ENCODE results near the gene EDDM13. TPM values are rescaled to one million over a fixed set of nuclear protein-coding genes. Genes with fewer than 3 reads are reported as not detected.

Gene EDDM13, protein sequence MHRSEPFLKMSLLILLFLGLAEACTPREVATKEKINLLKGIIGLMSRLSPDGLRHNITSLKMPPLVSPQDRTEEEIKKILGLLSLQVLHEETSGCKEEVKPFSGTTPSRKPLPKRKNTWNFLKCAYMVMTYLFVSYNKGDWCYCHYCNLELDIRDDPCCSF
- total RNA-seq (2014; rRNA removed) = not detected in 2 replicates
- Bru-seq, nascent RNA = not detected
- not detected for BruChase-seq, experiment 1, labeled RNA remaining after a 6-hour chase
- percentile 2 among the genes with signal in this experiment for BruChase-seq, experiment 2, labeled RNA remaining after a 2-hour chase
- long read RNA-seq = 0 reads

DNA sequence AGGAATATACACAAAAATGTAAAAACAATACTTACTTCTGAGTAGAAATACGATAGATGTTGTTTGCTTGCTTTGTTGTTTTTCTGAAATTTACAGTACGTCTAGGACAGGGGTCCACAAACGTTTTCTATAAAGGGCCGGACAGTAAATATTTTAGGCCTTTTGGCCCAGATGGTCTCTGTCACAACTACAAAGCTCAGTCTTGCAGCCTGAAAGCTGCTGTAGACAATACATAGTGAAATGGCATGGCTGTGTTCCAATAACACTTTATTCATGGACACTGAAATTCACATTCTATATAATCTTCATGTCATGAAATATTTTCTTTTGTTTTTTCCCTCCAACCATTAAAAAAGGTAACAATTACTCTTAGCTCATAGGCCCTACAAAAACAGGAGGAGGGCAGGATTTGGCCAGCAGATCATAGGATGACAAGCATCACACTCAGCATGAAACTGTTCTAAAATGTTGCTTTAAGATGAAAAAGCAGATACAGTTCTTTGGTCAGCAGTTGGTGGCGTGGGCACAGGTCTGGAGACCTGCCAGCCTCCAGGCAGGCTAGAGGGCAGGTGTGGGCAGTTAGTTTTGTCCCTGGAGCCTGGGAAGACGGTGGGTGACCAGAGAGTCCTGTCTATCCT is at the start of gene EDDM13:
TSS of gene EDDM13 (plus strand) at position 588 of the 638 bp plus-strand sequence. CDS start 87 bp downstream, outside the sequence.
- DNase-seq = no peak
- Histone ChIP-seq H3F3A (ENCODE audit: low read length, unreplicated experiment) (no peaks in the 10 kb centered on the region), H3K4me2 (ENCODE audit: low read length) (no peak within 1 kb of the TSS), H3K79me2 (ENCODE audit: low read length) (no peaks in the 10 kb centered on the region), H3K4me1 (ENCODE audit: insufficient read depth, low read length) (no peaks in the 10 kb centered on the region), H2AFZ (ENCODE audit: low read length) (no peak within 1 kb of the TSS), H3K9me3 (ENCODE audit: low read length) (no peaks in the 10 kb centered on the region), H3K27ac (ENCODE audit: low read length) (no peak within 1 kb of the TSS), H3K36me3 (ENCODE audit: low read depth, low read length) (no peaks in the 10 kb centered on the region), H3K9me2 (replicated peaks; ENCODE audit: low read length) (no peaks in the 10 kb centered on the region), H3K4me3 (ENCODE audit: low read length) (no peak within 1 kb of the TSS), H3K27me3 (ENCODE audit: low read length) (no peaks in the 10 kb centered on the region), H4K20me1 (ENCODE audit: low read length) (no peaks in the 10 kb centered on the region), H3K9ac (ENCODE audit: low read length) (no peak within 1 kb of the TSS)
- no TSS peak for BruUV-seq (replicated peaks)
- no peak for TF ChIP-seq EZH2phosphoT487 (IDR thresholded peaks at IDR 0.05; ENCODE audit: borderline replicate concordance, low read length)
- no peak for TF ChIP-seq EZH2 (IDR thresholded peaks at IDR 0.05; ENCODE audit: low read length, unreplicated experiment)
- TF ChIP-seq, protein P1, sequence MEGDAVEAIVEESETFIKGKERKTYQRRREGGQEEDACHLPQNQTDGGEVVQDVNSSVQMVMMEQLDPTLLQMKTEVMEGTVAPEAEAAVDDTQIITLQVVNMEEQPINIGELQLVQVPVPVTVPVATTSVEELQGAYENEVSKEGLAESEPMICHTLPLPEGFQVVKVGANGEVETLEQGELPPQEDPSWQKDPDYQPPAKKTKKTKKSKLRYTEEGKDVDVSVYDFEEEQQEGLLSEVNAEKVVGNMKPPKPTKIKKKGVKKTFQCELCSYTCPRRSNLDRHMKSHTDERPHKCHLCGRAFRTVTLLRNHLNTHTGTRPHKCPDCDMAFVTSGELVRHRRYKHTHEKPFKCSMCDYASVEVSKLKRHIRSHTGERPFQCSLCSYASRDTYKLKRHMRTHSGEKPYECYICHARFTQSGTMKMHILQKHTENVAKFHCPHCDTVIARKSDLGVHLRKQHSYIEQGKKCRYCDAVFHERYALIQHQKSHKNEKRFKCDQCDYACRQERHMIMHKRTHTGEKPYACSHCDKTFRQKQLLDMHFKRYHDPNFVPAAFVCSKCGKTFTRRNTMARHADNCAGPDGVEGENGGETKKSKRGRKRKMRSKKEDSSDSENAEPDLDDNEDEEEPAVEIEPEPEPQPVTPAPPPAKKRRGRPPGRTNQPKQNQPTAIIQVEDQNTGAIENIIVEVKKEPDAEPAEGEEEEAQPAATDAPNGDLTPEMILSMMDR (conservative IDR thresholded peaks at IDR 0.05; ENCODE audit: low read depth, low read length) = no peak
- intact Hi-C loops (cut with micrococcal nuclease) = no loop called here
- ChIA-PET POLR2A (ENCODE audit: unreplicated experiment) (no interaction called here), CTCF (no interaction called here)
- no peak for ATAC-seq

DNA sequence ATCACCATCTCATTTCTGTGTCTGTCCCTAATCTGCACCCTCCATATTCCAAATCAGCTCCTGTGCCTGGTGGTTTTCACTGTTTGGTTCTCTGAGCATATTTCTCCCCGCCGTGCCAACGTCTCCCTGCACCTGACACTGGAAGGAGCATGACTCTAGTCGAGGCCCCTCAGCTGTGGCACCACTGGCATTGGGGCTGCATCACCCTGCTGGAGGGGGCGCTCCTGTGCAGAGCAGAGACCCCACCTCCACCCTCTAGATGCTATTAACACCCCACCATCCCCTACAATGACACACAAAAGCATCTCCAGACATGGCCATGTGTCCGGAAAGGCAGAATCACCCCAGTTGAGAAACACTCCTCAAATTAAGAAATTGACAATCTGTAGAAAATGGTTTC is 49.6 kb upstream of the EDDM13 start:
- Histone ChIP-seq H3K4me1 (ENCODE audit: insufficient read depth, low read length) (no peaks in the 10 kb centered on the region), H3F3A (ENCODE audit: low read length, unreplicated experiment) (no peaks in the 10 kb centered on the region), H3K27me3 (ENCODE audit: low read length) (no peaks in the 10 kb centered on the region), H3K9me3 (ENCODE audit: low read length) (no peaks in the 10 kb centered on the region), H4K20me1 (ENCODE audit: low read length) (no peaks in the 10 kb centered on the region), H3K9ac (ENCODE audit: low read length) (no peak overlapping the region), H2AFZ (ENCODE audit: low read length) (no peak overlapping the region), H3K27ac (ENCODE audit: low read length) (no peak overlapping the region), H3K4me3 (ENCODE audit: low read length) (no peak overlapping the region), H3K4me2 (ENCODE audit: low read length) (no peak overlapping the region), H3K79me2 (ENCODE audit: low read length) (no peaks in the 10 kb centered on the region), H3K36me3 (ENCODE audit: low read depth, low read length) (no peaks in the 10 kb centered on the region; the same call in 1 of the 2 replicates), H3K9me2 (replicated peaks; ENCODE audit: low read length) (no peaks in the 10 kb centered on the region)
- no TSS peak for BruUV-seq (replicated peaks)
- DNase-seq = no peak
- TF ChIP-seq EZH2 (IDR thresholded peaks at IDR 0.05; ENCODE audit: low read length, unreplicated experiment) (no peak), EZH2phosphoT487 (IDR thresholded peaks at IDR 0.05; ENCODE audit: borderline replicate concordance, low read length) (no peak)
- TF ChIP-seq, protein P1 (conservative IDR thresholded peaks at IDR 0.05; ENCODE audit: low read depth, low read length) = peak; percentile 26; the same call in 1 of the 2 replicates
- ATAC-seq = no peak
- ChIA-PET POLR2A (ENCODE audit: unreplicated experiment) (no interaction called here), CTCF (no interaction called here)
- intact Hi-C loops (cut with micrococcal nuclease) = no loop called here

DNA sequence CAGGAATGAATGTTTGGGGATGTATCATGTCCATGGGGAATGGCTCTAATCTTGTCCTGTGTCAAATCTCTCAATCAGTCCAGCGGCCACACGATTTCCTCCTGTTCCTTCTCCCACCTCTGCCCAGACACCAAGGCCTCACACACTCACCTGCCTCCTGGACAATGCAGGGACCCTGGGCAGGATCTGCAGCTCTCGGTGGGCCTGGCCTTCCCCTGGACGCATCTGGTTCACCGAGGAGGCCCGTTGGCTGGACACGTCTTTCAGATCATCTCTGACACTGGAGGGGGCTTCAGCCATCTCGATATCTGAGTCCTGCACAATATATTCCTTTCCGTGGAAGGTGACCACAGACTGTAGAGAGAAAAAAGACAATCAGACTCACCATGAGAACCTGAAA is 49.1 kb upstream of the EDDM13 start:
- no peaks in the 10 kb centered on the region for H3K79me2 ChIP-seq (ENCODE audit: low read length)
- no peak overlapping the region for H3K4me2 ChIP-seq (ENCODE audit: low read length)
- H2AFZ ChIP-seq (ENCODE audit: low read length) = no peak overlapping the region
- no TSS peak for BruUV-seq (replicated peaks)
- CTCF ChIA-PET = no interaction called here
- H3K36me3 ChIP-seq (ENCODE audit: low read depth, low read length) = no peaks in the 10 kb centered on the region; the same call in 1 of the 2 replicates
- DNase-seq (no peak), ATAC-seq (no peak)
- H4K20me1 ChIP-seq (ENCODE audit: low read length) = no peaks in the 10 kb centered on the region
- H3K27ac ChIP-seq (ENCODE audit: low read length) = no peak overlapping the region
- H3K9ac ChIP-seq (ENCODE audit: low read length) = no peak overlapping the region
- no peaks in the 10 kb centered on the region for H3F3A ChIP-seq (ENCODE audit: low read length, unreplicated experiment)
- H3K9me2 ChIP-seq (replicated peaks; ENCODE audit: low read length) = no peaks in the 10 kb centered on the region
- H3K4me1 ChIP-seq (ENCODE audit: insufficient read depth, low read length) = no peaks in the 10 kb centered on the region
- no peak for TF ChIP-seq EZH2phosphoT487 (IDR thresholded peaks at IDR 0.05; ENCODE audit: borderline replicate concordance, low read length)
- TF ChIP-seq, protein P1 (conservative IDR thresholded peaks at IDR 0.05; ENCODE audit: low read depth, low read length) = no peak
- TF ChIP-seq EZH2 (IDR thresholded peaks at IDR 0.05; ENCODE audit: low read length, unreplicated experiment) = no peak
- intact Hi-C loops (cut with micrococcal nuclease) = no loop called here
- POLR2A ChIA-PET (ENCODE audit: unreplicated experiment) = no interaction called here
- H3K9me3 ChIP-seq (ENCODE audit: low read length) = no peaks in the 10 kb centered on the region
- H3K27me3 ChIP-seq (ENCODE audit: low read length) = no peaks in the 10 kb centered on the region
- H3K4me3 ChIP-seq (ENCODE audit: low read length) = no peak overlapping the region
